HuH-7 (cell line): Measurements from ENCODE around the gene NEURL4.

Experiments
- DNase-seq: peaks from one replicate; pipeline ENCODE4 v3.0.0; 2011; ENCODE audit warnings: low spot score

NEURL4 gene

GRCh38 chr17:7304179-7304578 is 25.0 kb downstream of the NEURL4 start:
- no peak for DNase-seq

GRCh38 chr17:7296189-7296861 is 32.8 kb downstream of the NEURL4 start:
- peak; percentile 77 for DNase-seq

GRCh38 chr17:7295230-7296180 is 33.6 kb downstream of the NEURL4 start:
- DNase-seq = no peak

GRCh38 chr17:7294614-7295153 is 34.5 kb downstream of the NEURL4 start, which contains the start of gene YBX2:
Gene YBX2, minus strand, starts transcription at chr17:7294639. Its CDS starts 139 bp downstream, at chr17:7294500.
- DNase-seq = peak; percentile 84

GRCh38 chr17:7293816-7294613 is 35.1 kb downstream of the NEURL4 start:
- no peak for DNase-seq

GRCh38 chr17:7293159-7293558 is 36.0 kb downstream of the NEURL4 start:
- no peak for DNase-seq

GRCh38 chr17:7292729-7293128 is 36.4 kb downstream of the NEURL4 start:
- DNase-seq = no peak

- no peak for DNase-seq
These were observed 36.9 kb downstream of the NEURL4 start for GRCh38 chr17:7292194-7292593.

GRCh38 chr17:7290685-7291084 is 38.5 kb downstream of the NEURL4 start:
- no peak for DNase-seq

- DNase-seq = no peak
These were observed 39.0 kb downstream of the NEURL4 start for GRCh38 chr17:7290166-7290565.

- DNase-seq = no peak
These were observed 39.7 kb downstream of the NEURL4 start for GRCh38 chr17:7289256-7290032.

- DNase-seq = no peak
These were observed 43.5 kb downstream of the NEURL4 start for GRCh38 chr17:7285679-7286078.

- DNase-seq = no peak
These were observed 44.2 kb downstream of the NEURL4 start for GRCh38 chr17:7284911-7285310.

- DNase-seq = no peak
These were observed 45.5 kb downstream of the NEURL4 start for GRCh38 chr17:7283471-7284216.

- DNase-seq = no peak
These were observed 46.3 kb downstream of the NEURL4 start for GRCh38 chr17:7282752-7283321.

- DNase-seq = no peak
These were observed 47.0 kb downstream of the NEURL4 start for GRCh38 chr17:7281953-7282751.

GRCh38 chr17:7281074-7281952 is 47.8 kb downstream of the NEURL4 start, which contains the start of gene SLC2A4:
Gene SLC2A4, plus strand, starts transcription at chr17:7281718. Its CDS starts 217 bp downstream, at chr17:7281935.
- DNase-seq = peak; percentile 98

GRCh38 chr17:7280519-7281073 is 48.5 kb downstream of the NEURL4 start:
- DNase-seq = peak; percentile 73
